ENCODE data around the gene WNT11.

Gene WNT11

DNA sequence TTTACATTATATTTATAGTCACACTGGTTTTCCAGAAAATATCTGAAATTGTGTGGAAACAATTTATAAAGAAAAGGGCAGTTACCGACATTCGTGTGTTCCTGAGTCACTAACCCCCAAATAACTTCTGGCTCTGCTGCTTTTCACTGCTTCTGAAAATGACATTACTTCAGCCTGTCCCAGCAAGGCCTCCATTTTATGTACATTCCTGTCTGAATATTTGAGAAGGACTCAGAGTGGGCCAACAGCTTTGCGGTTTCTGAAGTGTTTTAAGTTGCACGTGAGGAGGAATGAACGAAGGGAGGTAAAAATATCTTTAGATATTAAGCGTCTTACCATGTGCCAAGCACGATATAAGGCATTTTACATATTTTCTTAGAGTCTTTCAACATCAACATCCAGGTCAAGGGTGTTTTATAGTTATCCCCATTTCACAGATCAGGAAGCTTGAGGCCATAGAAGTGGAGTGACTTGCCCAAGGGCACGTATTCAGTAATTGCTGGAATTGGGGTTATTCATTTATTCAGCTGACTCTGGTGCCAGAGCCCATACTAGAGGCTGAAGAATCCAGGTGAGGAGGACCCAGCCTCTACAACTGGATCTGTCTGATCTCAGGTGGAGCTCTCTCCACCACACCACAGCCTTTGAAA is 30.8 kb upstream of the WNT11 start:
- DNase-seq: no peak

DNA sequence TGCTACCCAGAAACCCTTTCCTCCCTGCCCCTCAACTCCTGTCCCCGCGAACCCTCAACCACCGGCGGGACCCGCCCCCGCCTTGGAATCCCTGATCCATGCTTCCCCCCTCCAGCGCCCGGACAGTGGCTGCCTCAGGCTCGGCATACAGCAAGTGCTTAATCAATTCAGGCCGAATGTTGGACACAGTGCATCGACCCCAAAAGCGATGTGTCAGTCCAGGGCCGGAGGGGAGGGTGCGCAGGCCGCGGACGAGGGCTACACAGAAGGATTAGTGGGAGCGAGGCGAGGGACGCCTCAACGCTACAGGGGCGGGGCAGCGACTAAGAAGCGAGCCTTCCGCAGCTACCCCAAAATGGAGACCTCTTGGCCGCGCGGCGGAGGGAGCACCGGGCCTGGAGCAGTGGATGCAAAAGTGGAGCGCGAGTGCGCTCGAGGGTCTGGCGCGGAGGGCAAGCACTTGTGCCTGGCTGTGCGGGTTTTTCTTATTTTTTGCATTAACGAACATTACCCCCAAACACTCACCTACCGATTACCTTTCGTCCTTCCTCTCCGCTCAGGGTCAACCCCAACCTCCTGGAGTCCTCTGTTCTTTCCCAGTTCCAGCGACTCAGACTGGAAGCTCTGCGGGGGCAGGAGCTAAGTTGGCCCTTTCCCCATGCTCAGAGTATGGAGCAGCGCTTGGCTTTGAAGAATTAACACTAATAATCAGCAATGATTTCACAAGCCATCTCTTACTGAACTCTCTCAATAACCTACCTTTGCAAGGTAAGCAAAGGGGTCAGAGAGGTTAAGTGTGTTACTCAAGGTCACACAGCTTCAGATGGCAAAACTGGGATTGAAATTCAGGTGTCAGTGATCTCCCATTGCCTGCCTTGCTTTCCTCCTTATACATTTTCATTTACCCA is 30.0 kb upstream of the WNT11 start:
- DNase-seq: peak in 3 of 6 experiments; percentile 44 to 66 (median 57)

DNA sequence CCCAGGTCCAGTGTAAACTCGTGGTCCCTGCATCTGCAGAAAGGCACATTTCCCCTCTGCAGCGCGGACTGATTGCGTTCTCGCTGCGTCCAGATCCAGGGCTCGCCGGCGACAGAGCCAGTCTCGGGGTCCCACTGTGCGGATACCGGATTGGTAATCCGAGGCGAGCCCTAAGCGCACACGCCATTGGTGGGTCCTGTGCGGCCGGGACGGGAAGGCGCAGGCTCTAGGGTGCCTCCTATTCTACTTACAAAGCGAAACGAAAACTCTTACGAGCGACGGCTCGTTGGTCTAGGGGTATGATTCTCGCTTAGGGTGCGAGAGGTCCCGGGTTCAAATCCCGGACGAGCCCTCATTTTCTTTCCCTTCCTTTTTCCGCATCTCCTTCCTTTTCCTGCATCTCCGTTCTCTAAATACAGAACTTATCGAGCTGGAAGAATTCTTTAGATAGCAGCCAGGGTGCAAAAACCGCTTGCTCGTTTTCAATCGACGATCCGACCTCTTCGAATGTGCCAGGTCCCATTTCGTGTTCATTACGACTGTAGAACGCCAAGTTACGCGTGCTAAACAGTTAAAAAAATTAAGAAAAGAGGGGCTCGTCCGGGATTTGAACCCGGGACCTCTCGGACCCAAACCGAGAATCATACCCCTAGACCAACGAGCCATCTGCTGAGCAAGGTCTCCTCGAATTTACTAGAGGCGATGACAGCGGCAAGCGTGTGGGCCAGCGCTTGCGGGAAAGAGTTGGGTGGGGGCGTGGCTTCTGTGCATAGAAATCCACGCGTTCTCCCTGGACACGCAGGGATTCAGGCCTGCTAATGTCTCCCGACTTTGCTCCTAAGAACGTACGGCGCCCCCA is 29.2 kb upstream of the WNT11 start:
- peak; percentile 82 to 97 (median 86) for DNase-seq

- peak in 1 of 6 experiments; percentile 15 for DNase-seq
These were observed 28.3 kb upstream of the WNT11 start for GRCh38 chr11:76234416-76235232.

DNA sequence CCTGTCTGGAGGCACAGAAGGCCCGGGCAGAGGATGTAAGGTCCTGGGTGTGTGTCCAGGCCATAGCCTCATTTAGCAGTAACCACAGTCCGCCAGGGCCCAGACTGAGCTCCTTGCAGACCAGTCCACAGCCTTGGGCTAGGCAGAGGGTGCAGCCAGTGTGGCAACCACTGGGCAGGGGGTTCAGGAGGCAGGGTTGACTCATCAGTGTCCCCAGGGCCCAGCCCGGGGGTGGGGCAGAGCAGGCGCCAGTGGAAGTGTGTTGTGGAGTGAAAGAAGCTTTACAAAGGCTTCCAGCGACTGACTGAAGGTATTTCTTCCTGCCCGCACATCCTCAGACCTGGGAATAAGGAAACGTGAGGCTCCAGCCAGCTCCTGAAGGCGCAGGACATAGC is 27.7 kb upstream of the WNT11 start:
- DNase-seq: no peak

- DNase-seq: no peak
These were observed 27.1 kb upstream of the WNT11 start for GRCh38 chr11:76233196-76233921.

- DNase-seq: peak; percentile 12 to 70 (median 46)
These were observed 25.8 kb upstream of the WNT11 start for GRCh38 chr11:76232026-76232665.

DNA sequence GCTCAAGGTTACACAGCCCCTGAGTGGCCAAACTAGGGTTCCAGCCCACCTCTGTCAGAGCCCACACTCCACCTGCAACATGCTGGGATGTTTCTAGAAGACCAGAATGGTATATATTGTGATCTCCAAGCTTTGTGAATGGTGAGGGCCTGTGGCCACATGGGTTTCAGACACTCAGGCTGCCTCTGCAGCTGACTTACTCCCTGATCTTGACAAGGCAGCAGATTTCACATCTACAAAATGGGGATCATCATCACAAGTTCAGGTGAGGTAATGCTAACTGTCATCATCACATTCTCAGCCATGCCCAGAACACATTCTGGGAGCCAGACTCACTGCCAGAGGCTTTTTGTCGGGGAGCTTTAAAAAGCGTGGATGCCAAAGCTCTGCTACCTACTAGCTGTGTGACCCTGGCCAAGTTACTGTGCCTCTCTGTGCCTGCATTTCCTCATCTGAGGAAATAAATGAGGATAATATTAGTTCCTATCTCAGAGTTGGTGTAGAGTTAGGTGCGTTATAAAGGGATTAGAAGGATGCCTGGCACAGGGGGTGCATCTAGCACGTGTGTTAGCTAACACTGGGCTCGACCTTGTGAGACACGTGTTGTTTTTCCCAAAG is 24.9 kb upstream of the WNT11 start:
- no peak for DNase-seq

DNA sequence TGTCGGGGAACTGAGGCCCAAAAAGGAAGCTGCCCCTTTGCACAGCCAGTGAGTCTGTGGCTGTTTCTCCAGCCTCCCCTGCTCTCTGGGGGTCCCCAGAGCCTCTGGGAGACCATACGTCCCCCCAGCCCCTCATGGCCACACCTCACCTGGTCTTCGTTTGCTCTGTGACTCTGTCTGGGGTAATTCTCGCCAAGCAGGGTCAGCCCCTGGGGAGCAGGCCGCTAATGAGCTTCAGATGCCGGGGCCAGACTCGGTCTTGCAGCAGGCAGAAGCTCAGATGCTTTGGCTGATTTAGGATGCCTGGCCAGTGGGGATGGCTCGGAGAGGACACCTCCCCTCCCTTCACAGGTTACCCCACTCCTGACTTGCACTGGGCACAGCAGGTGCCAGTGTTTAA is 24.1 kb upstream of the WNT11 start:
- no peak for DNase-seq

DNA sequence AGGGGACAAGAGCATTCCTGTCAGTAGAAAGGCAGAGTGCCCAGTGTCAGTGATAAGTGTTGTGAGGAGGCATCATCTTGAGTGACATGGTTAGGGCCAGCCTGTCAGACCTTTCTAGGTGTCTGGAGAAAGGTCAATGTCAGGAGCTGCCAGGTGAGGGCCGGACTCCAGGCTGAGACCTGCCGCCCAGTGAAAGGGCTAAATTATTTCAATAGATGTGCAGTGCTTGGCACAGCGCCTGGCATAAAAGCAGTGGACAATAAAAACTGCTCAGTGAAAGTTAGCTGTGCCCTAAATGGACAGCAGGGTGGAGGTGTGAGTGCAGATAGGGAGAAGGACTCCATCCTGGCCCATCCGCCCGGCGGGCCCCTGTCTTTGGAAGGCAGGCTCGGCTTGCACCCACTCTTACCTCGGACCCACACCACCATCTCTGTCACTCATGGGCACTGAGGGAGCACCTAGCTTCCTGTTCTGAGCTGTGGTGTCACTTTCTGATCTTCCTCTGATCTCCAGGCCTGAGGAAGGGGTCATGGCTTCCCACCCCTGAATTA is 23.5 kb upstream of the WNT11 start:
- DNase-seq: no peak

- DNase-seq: no peak
These were observed 22.5 kb upstream of the WNT11 start for GRCh38 chr11:76228875-76229149.

DNA sequence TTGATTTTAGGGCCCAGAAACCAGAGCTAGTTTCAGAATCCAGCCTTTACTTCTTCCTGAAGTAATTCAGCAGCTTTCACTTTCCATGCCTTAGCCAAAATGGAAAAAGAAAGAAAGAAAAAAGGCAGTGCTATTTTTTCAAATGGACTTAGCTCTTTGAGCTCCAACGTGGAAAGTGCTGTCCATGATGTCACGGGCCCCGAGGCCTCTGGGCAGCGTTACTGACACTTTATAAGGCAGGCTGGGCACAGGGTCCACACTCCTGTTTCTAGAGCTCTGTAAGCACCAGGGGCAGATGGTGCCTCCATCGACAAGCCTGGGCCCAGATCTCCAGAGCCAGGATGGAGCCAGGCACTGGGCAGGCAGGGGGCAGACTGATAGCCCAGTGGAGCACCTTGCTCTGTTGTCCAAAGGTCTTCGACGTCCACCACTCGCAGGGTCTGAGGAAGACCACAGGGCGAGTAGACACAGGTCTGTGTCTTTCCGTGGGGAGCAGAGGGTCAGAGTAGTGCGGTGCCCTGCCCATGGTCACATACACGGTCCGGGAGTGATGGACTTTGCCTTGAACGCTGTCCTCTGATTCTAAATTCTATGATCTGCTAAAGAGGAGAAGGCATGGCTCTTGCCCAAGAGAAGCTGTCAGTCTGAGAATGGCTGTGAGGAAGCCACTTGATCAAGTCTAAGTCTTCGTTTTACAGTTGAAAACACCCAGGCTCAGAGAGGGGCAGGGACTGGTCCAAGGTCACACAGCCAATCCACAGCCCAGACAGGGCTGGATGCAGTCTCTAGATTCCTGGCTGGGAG is 22.0 kb upstream of the WNT11 start:
- DNase-seq: no peak

DNA sequence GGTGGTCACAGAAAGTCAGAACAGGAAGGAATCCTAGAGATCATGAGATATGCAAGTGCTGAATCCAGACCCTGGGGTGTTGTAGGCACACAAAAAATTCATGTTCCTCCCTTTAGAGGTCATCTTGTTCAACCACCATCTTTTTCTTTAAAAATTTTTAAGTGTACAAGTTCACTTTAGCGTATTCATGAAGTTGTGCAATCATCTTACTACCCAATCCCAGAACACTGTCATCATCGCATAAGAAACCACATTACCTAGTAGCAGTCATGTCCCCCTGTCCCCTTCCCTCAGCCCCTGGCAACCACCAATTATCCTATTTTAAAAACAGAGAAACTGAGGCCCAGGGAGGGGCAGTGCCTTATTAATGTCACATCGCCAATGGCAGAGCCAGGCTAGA is 20.3 kb upstream of the WNT11 start:
- DNase-seq: no peak

- DNase-seq: no peak
These were observed 18.9 kb upstream of the WNT11 start for GRCh38 chr11:76225122-76225611.

GRCh38 chr11:76224461-76225121 is 18.3 kb upstream of the WNT11 start:
- no peak for DNase-seq

- DNase-seq: no peak
These were observed 15.1 kb upstream of the WNT11 start for GRCh38 chr11:76221365-76221764.

DNA sequence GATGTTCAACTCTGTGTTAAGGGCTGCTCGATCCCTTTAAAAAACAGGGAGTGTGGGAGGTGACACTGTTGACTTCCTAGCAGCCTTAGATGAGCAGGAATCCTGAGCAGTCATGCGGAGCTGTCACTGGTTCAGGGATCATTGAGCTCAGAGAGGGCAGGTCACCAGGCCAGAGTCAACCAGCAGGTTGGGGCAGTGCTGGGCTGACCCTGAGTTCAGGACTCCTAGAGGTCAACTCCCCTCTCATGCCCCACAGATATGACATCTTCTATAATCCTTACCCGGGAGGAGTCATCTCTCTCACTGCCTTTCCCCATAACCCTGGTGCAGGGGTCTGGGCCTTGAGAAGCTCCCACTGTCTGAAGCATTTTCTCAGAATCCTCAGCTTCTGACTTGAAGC is 12.9 kb upstream of the WNT11 start:
- no peak for DNase-seq

DNA sequence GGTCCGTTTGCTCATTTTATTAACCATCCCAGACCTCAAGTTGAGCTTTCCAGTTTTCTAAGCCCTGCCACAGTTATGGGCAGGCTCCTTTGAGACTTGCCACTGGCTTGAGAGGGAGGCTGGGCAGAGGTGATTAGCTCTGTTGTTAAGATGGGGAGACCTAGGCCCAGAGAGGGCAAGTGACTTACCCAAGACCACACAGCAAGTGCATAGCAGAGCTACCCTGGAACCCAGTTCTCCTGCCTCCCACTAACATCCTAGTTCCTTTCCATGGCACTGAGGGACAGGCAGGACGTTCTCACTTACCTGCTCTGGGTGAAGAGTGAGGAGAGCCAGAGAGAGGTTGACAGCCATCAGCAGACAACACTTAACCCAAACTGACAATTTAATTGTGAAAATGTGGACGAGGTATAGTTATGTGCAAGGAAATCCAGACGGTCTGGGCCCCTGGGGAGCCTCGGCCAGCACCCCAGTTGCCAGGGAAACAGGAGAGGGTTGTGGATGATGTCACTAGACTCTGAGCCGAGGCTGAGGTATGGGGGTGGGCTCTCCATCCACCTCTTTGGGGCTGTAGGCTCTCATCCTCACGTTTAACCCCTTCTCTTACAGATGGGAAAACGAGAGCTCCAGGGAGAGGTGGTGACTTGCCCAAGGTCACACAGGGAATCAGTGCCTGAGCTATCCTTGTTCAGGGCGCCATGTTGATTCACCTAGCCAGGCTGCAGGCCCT is 12.3 kb upstream of the WNT11 start:
- no peak for DNase-seq

All from stimulated activated naive CD4-positive, alpha-beta T cell (primary cell).